KMS-11 (cell line): Measurements from ENCODE around the gene ACACA.

Experiments
- H2AFZ ChIP-seq: fragments of 200-600 bp; sonication (generic); 2 replicates; pipeline ENCODE4 v1.6.1; 2016; ENCODE audit warnings: antibody characterized with exemption, mixed run types, low read depth
- H3K27ac ChIP-seq: fragments of 200-600 bp; sonication (generic); 2 replicates; pipeline ENCODE4 v1.6.1; 2016; ENCODE audit warnings: mild to moderate bottlenecking, mixed run types
- H3K27me3 ChIP-seq: fragments of 200-600 bp; sonication (generic); 2 replicates; pipeline ENCODE4 v1.6.1; 2017; ENCODE audit warnings: mild to moderate bottlenecking, low read depth, mixed run types, moderate library complexity; ENCODE audit not compliant: insufficient read depth
- H3K36me3 ChIP-seq: fragments of 200-600 bp; sonication (generic); 2 replicates; pipeline ENCODE4 v1.6.1; 2017; ENCODE audit warnings: mild to moderate bottlenecking, mixed run types; ENCODE audit not compliant: insufficient read depth
- H3K4me1 ChIP-seq: fragments of 200-600 bp; sonication (generic); 2 replicates; pipeline ENCODE4 v1.6.1; 2016; ENCODE audit warnings: mild to moderate bottlenecking, low read depth, mixed run types; ENCODE audit not compliant: poor library complexity, severe bottlenecking
- H3K4me2 ChIP-seq: fragments of 200-600 bp; sonication (generic); 2 replicates; pipeline ENCODE4 v1.7.0; 2016; ENCODE audit warnings: mild to moderate bottlenecking, mixed run types
- H3K4me3 ChIP-seq: fragments of 200-600 bp; sonication (generic); IDR thresholded peaks from 2 replicates; pipeline ENCODE4 v1.6.1; 2017; ENCODE audit warnings: low read depth, low read length, mixed read lengths; ENCODE audit not compliant: insufficient read depth
- H3K79me2 ChIP-seq: fragments of 200-600 bp; sonication (generic); 2 replicates; pipeline ENCODE4 v1.6.1; 2016; ENCODE audit warnings: low read depth, mixed run types; ENCODE audit not compliant: insufficient read depth
- H3K9ac ChIP-seq: fragments of 200-600 bp; sonication (generic); 2 replicates; pipeline ENCODE4 v1.6.1; 2016; ENCODE audit warnings: mild to moderate bottlenecking, mixed run types
- H4K20me1 ChIP-seq: fragments of 200-600 bp; sonication (generic); 2 replicates; pipeline ENCODE4 v1.6.1; 2016; ENCODE audit warnings: mild to moderate bottlenecking, mixed run types; ENCODE audit not compliant: insufficient read depth
- CTCF ChIP-seq: fragments of 200-600 bp; sonication (generic); conservative IDR thresholded peaks from 2 replicates; pipeline ENCODE4 v1.6.1; 2017; ENCODE audit warnings: low read depth, mild to moderate bottlenecking, antibody characterized with exemption, low read length, moderate library complexity, mixed read lengths

ACACA gene

GRCh38 chr17:37234106-37234505 is 172.5 kb downstream of the ACACA start:
- no peak overlapping the region for H3K27ac ChIP-seq
- no peak overlapping the region for H3K4me2 ChIP-seq
- H3K79me2 ChIP-seq, result no peaks in the 10 kb centered on the region
- no peak for TF ChIP-seq CTCF
- H3K9ac ChIP-seq, result no peak overlapping the region
- H2AFZ ChIP-seq, result no peak overlapping the region
- H3K36me3 ChIP-seq, result no peaks in the 10 kb centered on the region; the same call in 1 of the 2 replicates
- H4K20me1 ChIP-seq, result no peaks in the 10 kb centered on the region
- H3K4me3 ChIP-seq, result no peak overlapping the region
- no peaks in the 10 kb centered on the region for H3K4me1 ChIP-seq
- H3K27me3 ChIP-seq, result no peaks in the 10 kb centered on the region

GRCh38 chr17:37233036-37233435 is 173.6 kb downstream of the ACACA start:
- H3K9ac ChIP-seq, result no peak overlapping the region
- no peak overlapping the region for H3K4me3 ChIP-seq
- no peak overlapping the region for H3K27ac ChIP-seq
- no peaks in the 10 kb centered on the region for H4K20me1 ChIP-seq
- no peak overlapping the region for H2AFZ ChIP-seq
- no peaks in the 10 kb centered on the region; the same call in 1 of the 2 replicates for H3K36me3 ChIP-seq
- no peak for TF ChIP-seq CTCF
- H3K79me2 ChIP-seq, result no peaks in the 10 kb centered on the region
- no peaks in the 10 kb centered on the region for H3K27me3 ChIP-seq
- no peaks in the 10 kb centered on the region for H3K4me1 ChIP-seq
- no peak overlapping the region for H3K4me2 ChIP-seq

GRCh38 chr17:37231887-37232286 is 174.7 kb downstream of the ACACA start:
- no peaks in the 10 kb centered on the region for H3K4me1 ChIP-seq
- no peak overlapping the region for H3K27ac ChIP-seq
- H4K20me1 ChIP-seq, result no peaks in the 10 kb centered on the region
- H3K9ac ChIP-seq, result no peak overlapping the region
- H3K4me3 ChIP-seq, result no peak overlapping the region
- H2AFZ ChIP-seq, result no peak overlapping the region
- no peak overlapping the region for H3K4me2 ChIP-seq
- no peak for TF ChIP-seq CTCF
- no peaks in the 10 kb centered on the region for H3K79me2 ChIP-seq
- no peaks in the 10 kb centered on the region for H3K27me3 ChIP-seq
- H3K36me3 ChIP-seq, result no peaks in the 10 kb centered on the region

- Histone ChIP-seq H2AFZ (no peak overlapping the region), H3K4me1 (no peaks in the 10 kb centered on the region), H3K4me3 (no peak overlapping the region), H3K9ac (no peak overlapping the region), H3K27me3 (no peaks in the 10 kb centered on the region), H3K36me3 (no peaks in the 10 kb centered on the region), H3K79me2 (no peaks in the 10 kb centered on the region), H3K4me2 (no peak overlapping the region), H4K20me1 (no peaks in the 10 kb centered on the region), H3K27ac (no peak overlapping the region)
- TF ChIP-seq CTCF, result no peak
These were observed 176.0 kb downstream of the ACACA start for GRCh38 chr17:37230633-37231032.
